Measurements from ENCODE around the gene SPPL3.
A peak's percentile ranks its signal among the peaks of the same experiment; 100 is the strongest.

SPPL3 gene

DNA sequence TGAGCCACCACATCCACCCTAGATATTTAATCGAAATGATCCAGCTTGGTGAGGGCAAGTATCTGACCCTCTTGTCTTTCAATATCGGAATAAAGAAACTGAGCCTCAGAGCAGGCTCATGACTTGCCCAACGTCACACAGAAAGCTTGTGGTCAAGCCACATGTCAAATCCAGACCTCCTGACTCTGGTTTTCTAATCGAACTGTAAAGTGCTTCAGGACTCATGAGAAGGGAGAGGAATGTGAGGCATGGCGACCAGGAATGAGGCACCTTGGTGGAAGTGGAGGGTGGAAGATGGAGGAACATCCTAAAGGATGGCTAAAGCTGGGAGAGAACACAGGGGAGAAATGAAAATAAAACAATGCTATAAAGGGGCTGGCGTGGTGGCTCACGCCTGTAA lies 27.9 kb upstream of the SPPL3 start:
- H3K9me3 Mint-ChIP-seq, result no peaks in the 10 kb centered on the region
- no peaks in the 10 kb centered on the region for H3K27me3 Mint-ChIP-seq
- DNase-seq, result no peak
- H3K4me1 Mint-ChIP-seq (ENCODE audit: low read depth), result no peaks in the 10 kb centered on the region
- no peak overlapping the region for H3K4me3 Mint-ChIP-seq
- H3K36me3 Mint-ChIP-seq (ENCODE audit: low read depth), result no peaks in the 10 kb centered on the region
- no peak overlapping the region for H3K27ac Mint-ChIP-seq

DNA sequence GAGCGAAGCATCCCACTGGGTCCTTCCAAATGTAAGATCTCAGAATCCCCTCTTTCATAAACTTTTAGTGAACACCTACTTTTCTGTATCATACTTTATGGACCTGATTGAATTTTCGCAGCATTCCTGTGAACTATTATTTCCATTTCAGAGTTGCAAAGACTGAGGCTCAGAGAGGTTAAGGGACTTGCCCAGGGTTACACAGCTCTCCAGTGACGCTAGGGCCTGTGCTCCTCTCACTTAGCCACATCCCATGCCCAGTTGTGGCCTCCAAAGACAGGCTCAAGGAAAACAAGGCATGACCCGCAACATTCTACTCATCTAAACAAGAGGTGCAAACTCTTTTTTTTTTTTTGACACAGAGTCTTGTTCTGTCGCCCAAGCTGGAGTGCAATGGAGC lies 25.9 kb upstream of the SPPL3 start:
- no peak for DNase-seq
- H3K4me1 Mint-ChIP-seq (ENCODE audit: low read depth), result no peaks in the 10 kb centered on the region
- no peaks in the 10 kb centered on the region for H3K36me3 Mint-ChIP-seq (ENCODE audit: low read depth)
- no peak overlapping the region for H3K4me3 Mint-ChIP-seq
- no peaks in the 10 kb centered on the region for H3K9me3 Mint-ChIP-seq
- no peaks in the 10 kb centered on the region for H3K27me3 Mint-ChIP-seq
- H3K27ac Mint-ChIP-seq, result no peak overlapping the region

DNA sequence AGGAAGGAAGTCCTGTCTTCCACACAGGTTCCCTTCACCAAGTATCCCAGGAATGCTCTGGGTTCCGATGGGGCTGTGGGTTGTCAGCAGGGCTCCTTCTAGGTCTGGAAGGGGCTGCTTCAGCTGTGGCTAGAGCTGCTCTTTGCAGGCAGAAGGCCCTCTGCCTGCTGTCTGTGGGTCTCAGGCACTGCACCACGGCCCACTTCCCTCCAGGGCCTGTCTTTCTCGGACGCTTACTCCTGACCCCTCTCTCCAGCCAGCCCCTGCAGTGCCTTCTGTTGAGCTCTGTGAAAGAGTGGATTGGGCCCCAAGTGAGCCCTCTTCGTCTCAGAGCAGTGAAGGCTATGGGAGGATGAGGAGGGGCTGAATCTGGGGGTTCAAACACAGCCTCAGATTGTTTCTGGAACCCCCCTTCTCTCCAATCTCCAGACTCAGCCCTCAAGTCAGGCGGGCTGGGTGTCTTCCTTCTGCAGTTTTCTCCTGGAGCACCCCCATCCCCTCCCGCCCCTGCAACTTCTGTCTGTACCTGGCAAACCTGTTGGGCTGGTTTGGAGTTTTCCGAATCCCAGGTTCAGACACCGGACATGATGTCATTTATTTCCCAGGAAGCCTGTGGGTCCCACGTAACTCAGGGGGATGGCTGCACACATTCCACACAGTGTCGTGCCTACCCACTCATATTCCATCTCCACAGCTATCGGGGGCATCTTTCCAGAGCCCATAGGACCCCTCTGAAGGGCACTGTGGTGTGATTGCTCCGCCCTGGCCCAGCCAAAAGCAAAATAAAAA lies 24.9 kb upstream of the SPPL3 start:
- no peak overlapping the region for H3K27ac Mint-ChIP-seq
- DNase-seq, result no peak
- H3K4me1 Mint-ChIP-seq (ENCODE audit: low read depth), result no peaks in the 10 kb centered on the region

DNA sequence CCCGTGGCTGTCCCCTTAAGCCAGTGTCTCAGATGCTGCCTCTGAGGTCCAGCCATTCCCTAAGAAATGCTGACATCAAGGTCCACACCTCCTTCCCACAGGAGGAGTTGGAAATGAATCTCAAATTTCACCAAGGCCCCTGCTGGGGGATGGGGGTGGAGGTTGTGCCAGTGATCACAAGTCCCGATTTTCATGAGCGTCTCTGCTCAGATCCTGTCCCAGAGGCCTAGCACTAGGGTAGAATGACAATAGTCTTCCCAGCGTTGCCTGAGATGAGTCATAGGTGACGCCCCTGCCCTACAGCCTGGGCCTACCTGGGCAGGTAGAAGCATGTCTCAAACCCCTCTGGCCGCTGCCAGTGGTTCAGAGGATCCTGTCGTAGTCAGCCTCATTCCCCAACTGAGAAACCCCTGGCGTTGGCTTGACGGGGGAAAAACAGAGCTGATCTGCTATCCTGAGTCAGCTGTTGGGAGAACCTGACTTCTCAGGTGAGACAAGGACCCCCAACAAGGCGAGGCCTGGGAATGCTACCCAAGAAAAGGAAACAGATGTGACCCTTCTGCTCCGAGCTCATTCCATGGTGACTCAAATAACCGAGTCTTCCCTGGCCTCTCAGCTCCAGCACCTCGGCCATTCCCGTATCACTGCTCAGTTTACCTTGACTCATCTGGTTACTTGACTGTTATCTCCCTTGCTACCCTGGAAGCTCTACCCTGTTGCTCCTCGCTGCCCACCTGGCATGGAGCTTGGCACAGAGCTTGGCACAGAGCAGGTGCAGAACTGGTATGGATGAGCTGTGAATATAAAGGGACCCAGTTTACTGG lies 21.8 kb upstream of the SPPL3 start:
- H3K27ac Mint-ChIP-seq, result no peak overlapping the region
- no peaks in the 10 kb centered on the region for H3K4me1 Mint-ChIP-seq (ENCODE audit: low read depth)
- no peaks in the 10 kb centered on the region for H3K27me3 Mint-ChIP-seq
- no peaks in the 10 kb centered on the region for H3K9me3 Mint-ChIP-seq
- no peaks in the 10 kb centered on the region for H3K36me3 Mint-ChIP-seq (ENCODE audit: low read depth)
- DNase-seq, result no peak
- no peak overlapping the region for H3K4me3 Mint-ChIP-seq

More for the DNA sequence above, 24.9 kb upstream of the SPPL3 start:
- Mint-ChIP-seq H3K36me3 (ENCODE audit: low read depth) (no peaks in the 10 kb centered on the region), H3K9me3 (no peaks in the 10 kb centered on the region), H3K27me3 (no peaks in the 10 kb centered on the region), H3K4me3 (no peak overlapping the region)

DNA sequence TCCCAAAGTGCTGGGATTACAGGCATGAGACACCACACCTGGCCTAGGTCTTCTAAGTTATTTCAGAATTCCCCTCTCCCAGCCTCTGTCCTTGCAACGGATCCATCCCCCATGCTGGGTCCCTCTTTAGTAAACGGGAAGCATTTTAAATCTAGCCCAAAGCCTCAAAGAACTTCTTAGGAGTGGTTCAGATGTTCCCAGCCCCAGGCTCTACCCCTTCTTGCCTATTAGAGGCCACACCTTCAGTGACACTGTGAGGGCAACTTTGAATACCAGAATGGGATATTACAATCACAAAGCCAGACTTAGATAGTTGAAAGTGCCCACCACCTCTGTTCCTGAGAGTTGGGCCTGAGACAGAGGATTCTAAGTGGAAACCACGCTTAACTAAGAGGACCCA lies 18.1 kb upstream of the SPPL3 start:
- no peak overlapping the region for H3K4me3 Mint-ChIP-seq

DNA sequence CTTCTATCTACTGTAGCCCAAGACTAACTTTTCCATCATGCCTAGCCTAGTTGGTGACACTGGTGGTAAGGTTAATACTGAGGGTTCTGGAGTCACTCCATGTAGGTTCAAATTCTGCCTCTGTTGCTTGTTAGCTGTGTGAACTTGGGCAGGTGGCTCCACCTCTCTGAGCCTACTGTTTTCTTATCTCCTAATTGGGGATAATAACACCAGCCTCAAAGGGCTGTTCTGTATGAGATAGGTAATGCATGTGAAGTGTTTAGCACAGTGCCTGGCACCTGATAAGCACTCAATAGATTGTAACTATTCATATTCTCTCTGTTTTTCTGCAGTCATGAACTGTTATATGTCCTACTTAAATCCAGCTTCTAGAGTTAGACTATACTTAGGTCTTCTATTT lies 17.5 kb upstream of the SPPL3 start:
- H3K4me1 Mint-ChIP-seq (ENCODE audit: low read depth), result no peaks in the 10 kb centered on the region
- H3K27me3 Mint-ChIP-seq, result no peaks in the 10 kb centered on the region
- H3K27ac Mint-ChIP-seq, result no peak overlapping the region
- H3K9me3 Mint-ChIP-seq, result peaks cover 5% of the 10 kb centered on the region
- no peak for DNase-seq
- H3K4me3 Mint-ChIP-seq, result no peak overlapping the region
- H3K36me3 Mint-ChIP-seq (ENCODE audit: low read depth), result no peaks in the 10 kb centered on the region

More for the DNA sequence above, 18.1 kb upstream of the SPPL3 start:
- Mint-ChIP-seq H3K36me3 (ENCODE audit: low read depth) (no peaks in the 10 kb centered on the region), H3K27me3 (no peaks in the 10 kb centered on the region), H3K27ac (no peak overlapping the region), H3K4me1 (ENCODE audit: low read depth) (no peaks in the 10 kb centered on the region), H3K9me3 (peaks cover 5% of the 10 kb centered on the region)
- DNase-seq, result peak; percentile 6

DNA sequence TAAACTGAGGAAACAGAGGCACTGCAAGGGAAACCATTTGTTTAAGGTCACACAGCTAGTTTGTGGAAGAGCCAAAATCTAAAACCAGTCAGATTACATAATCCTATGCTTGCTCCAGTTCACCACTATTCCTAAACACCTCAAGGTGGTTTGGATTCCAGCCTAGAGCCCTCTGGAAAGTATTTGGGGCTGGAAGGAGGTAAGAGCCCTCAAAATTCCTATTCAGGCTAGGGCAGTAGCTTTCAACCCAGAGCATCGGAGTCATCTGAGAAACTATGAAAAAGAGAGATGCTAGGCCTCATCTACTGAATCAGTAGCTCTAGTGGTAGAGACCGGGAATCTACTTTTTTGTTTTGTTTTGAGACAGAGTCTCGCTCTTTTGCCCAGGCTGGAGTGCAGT lies 16.0 kb upstream of the SPPL3 start:
- Mint-ChIP-seq H3K27me3 (no peaks in the 10 kb centered on the region), H3K4me1 (ENCODE audit: low read depth) (no peaks in the 10 kb centered on the region), H3K4me3 (no peak overlapping the region), H3K9me3 (peaks cover 5% of the 10 kb centered on the region), H3K27ac (no peak overlapping the region), H3K36me3 (ENCODE audit: low read depth) (no peaks in the 10 kb centered on the region)
- DNase-seq, result no peak

DNA sequence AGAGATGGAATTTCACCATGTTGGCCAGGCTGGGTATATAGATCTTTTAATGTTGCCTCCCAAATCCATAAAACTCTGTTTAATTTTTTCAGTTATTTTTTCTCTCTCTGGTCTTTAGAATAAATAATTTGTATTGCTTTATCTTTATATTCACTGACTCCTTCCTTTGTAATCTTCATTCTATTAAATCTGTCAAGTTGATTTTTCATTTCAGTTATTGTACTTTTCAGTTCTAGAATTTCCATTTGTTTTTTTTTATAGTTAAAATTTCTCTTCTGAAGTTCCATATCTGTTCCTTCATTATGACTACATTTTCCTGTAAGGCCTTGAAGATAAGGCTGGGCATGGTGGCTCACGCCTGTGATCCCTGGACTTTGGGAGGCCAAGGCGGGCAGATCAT lies 13.6 kb upstream of the SPPL3 start:
- Mint-ChIP-seq H3K9me3 (peaks cover 5% of the 10 kb centered on the region), H3K27ac (no peak overlapping the region), H3K4me1 (ENCODE audit: low read depth) (no peaks in the 10 kb centered on the region)

DNA sequence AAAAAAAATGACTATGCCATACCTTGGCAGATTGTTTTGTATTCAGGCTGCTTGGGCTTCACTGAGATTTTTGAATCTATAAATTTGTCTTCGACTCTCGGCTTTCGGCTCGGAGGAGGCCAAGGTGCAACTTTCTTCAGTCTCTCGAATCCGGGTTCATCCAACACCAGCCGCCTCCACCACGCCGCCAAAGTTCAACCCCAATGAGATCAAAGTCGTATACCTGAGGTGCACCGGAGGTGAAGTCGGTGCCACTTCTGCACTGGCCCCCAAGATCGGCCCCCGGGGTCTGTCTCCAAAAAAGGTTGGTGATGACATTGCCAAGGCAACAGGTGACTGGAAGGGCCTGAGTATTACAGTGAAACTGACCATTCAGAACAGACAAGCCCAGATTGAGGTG lies 12.4 kb upstream of the SPPL3 start:
- no peak for DNase-seq
- no peaks in the 10 kb centered on the region for H3K36me3 Mint-ChIP-seq (ENCODE audit: low read depth)
- no peaks in the 10 kb centered on the region for H3K27me3 Mint-ChIP-seq
- H3K27ac Mint-ChIP-seq, result no peak overlapping the region
- no peak overlapping the region for H3K4me3 Mint-ChIP-seq
- H3K4me1 Mint-ChIP-seq (ENCODE audit: low read depth), result no peaks in the 10 kb centered on the region
- peaks cover 5% of the 10 kb centered on the region for H3K9me3 Mint-ChIP-seq

More for the DNA sequence above, 13.6 kb upstream of the SPPL3 start:
- no peak overlapping the region for H3K4me3 Mint-ChIP-seq
- DNase-seq, result no peak
- no peaks in the 10 kb centered on the region for H3K36me3 Mint-ChIP-seq (ENCODE audit: low read depth)
- H3K27me3 Mint-ChIP-seq, result no peaks in the 10 kb centered on the region

DNA sequence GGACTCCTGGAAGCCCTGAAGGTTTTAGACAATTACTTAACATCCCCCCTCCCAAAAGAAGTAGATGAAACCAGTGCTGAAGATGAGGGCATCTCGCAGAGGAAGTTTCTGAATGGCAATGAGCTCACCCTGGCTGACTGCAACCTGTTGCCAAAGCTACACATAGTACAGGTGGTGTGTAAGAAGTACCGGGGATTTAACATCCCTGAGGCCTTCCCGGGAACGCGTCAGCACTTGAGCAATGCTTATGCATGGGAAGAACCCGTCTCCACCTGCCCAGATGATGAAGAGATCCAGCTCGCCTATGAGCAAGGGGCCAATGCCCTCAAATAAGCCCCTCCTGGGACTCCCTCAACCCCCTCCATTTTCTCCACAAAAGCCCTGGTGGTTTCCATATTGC lies 10.6 kb upstream of the SPPL3 start:
- Mint-ChIP-seq H3K36me3 (ENCODE audit: low read depth) (no peaks in the 10 kb centered on the region), H3K4me3 (no peak overlapping the region), H3K27ac (no peak overlapping the region), H3K9me3 (peaks cover 5% of the 10 kb centered on the region), H3K4me1 (ENCODE audit: low read depth) (no peaks in the 10 kb centered on the region), H3K27me3 (no peaks in the 10 kb centered on the region)
- DNase-seq, result no peak

DNA sequence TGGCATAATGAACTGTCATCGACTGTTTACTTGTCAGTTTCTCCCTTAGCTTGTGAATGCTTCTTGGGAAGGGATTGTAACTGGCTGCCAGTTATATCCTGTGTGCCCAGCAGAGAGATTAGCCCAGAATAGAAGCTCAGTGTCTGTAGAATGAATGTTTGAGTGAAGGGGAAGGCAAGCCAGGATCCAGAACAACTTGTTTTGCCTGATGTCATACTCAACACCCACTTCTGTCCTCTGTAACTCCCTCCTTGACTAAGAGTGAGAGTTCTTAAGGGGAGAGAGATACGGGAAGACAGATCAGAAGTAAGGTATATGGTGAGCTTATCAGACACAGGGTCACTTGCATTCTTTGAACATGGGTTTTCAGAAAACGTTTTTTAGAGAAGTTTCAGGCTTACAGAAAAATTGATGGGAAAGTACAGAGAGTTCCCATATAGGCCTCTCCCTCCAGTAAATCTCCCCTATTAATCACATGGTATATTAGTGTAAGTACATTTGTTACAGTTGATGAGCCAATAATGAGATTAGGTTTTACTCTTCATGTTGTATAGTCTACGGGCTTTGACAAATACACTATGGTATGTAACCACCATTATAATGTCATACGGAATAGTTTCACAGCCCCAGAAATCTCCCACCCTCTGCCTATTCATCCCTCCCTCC lies 5.6 kb upstream of the SPPL3 start:
- H3K4me3 Mint-ChIP-seq, result no peak overlapping the region
- no peaks in the 10 kb centered on the region for H3K9me3 Mint-ChIP-seq
- no peaks in the 10 kb centered on the region for H3K27me3 Mint-ChIP-seq
- H3K4me1 Mint-ChIP-seq (ENCODE audit: low read depth), result peaks cover 3% of the 10 kb centered on the region
- H3K36me3 Mint-ChIP-seq (ENCODE audit: low read depth), result no peaks in the 10 kb centered on the region
- no peak overlapping the region for H3K27ac Mint-ChIP-seq
- no peak for DNase-seq

DNA sequence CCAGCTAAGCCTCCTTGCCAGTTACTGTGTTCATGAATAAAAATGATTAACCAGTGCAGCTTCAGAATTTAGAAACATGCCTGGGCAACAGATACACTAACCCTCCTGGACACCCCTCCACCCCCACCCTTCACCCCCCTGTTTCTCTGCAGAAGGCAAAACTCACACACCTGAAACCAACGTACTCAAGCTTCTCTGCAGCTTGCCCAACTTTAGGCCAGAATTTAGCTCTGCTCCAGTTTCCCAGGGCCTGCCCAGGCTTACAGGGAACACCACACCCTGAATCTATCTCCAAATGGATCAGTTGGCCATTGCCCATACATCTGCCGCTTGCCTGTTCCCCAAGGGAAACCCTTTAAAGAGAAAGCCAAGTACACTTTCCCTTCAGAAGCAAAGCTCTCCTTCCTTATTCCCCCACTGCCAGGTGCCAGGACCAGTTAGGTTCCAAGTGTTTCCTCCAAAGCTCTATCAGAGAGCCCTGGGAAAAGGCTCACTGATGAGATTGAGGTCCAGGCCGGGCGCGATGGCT lies 1.8 kb upstream of the SPPL3 start:
- Mint-ChIP-seq H3K9me3 (no peaks in the 10 kb centered on the region), H3K27me3 (no peaks in the 10 kb centered on the region), H3K4me3 (no peak overlapping the region), H3K27ac (peak overlapping the region; percentile 29), H3K36me3 (ENCODE audit: low read depth) (peaks cover 15% of the 10 kb centered on the region), H3K4me1 (ENCODE audit: low read depth) (peaks cover 27% of the 10 kb centered on the region)
- no peak for DNase-seq

DNA sequence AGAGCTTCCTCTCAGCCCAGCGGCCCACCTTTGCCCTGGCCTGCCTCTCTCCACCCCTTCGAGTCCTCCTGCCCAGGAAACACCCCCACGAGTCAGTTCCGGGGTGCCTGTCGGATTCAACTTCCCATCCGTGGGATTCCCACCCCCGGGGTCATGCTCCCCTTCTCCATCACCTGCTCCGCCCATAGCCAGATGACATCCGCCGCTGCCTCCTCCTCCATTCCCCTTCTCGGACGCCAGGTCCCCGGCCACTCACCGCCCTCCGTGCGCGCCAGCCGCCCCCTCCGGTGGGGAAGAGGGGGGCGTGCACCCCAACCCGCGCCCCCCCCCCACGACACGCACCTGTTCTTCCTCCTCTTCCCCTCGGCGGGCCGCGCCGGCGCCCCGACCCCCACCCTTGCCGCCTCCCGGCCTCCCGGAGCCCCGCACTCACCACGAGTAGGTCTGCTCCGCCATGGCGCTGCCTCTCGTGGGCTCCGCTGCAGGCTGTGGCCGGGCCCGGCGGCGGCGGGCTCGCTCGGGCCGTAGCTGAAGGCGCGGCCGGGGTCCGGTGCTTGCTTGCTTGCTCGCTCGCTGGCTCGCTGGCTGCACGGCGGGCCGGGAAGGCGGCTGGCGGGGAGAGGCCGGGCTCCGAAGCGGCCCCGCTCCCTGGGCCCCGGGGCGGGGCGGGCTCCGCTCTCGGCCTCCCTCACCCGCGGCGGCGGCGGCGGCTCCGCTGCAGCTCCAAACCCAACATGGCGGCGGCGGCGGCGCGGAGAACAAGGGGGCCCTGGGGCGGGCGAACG lies 554 bp downstream of the SPPL3 start:
- H3K4me3 Mint-ChIP-seq, result peak overlapping the region; percentile 100
- H3K36me3 Mint-ChIP-seq (ENCODE audit: low read depth), result peaks cover 31% of the 10 kb centered on the region
- H3K9me3 Mint-ChIP-seq, result no peaks in the 10 kb centered on the region
- no peaks in the 10 kb centered on the region for H3K27me3 Mint-ChIP-seq
- peaks cover 39% of the 10 kb centered on the region for H3K4me1 Mint-ChIP-seq (ENCODE audit: low read depth)
- DNase-seq, result peak; percentile 75
- peak overlapping the region; percentile 98 for H3K27ac Mint-ChIP-seq

DNA sequence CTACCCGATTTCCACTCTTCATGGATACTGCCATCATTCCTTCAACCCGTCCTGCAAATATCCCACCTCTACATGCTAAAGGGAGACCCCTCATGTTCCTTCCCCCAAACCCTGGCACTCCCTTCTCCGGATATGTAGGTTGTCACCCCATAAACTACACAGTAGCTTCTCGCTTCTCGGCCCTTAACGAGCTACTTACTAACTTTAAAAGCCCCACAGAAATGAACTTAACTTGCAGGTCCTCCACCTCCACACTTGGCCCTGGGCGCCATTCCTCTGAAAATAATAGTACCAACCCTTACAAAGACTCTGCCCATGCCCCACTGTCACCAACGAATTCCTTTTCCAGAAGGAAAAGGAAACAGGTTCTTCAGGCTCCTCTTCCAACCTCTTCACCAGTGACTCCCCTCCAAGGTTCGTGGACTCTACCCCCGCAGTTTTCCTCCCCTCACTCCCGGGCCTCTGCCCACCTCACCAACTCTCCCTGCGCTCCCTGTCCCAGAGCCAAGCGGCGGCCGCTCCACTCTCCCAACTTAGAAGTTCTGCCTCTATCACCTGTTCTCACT lies 1.2 kb downstream of the SPPL3 start:
- DNase-seq, result no peak
- Mint-ChIP-seq H3K27ac (peak overlapping the region; percentile 98), H3K4me3 (peak overlapping the region; percentile 100), H3K9me3 (no peaks in the 10 kb centered on the region), H3K36me3 (ENCODE audit: low read depth) (peaks cover 35% of the 10 kb centered on the region), H3K27me3 (no peaks in the 10 kb centered on the region), H3K4me1 (ENCODE audit: low read depth) (peaks cover 43% of the 10 kb centered on the region)
